Muscle of arm (tissue), 12 donors: Measurements from ENCODE around the gene RYR3. TPM values are rescaled to one million over a fixed set of nuclear protein-coding genes. Genes with fewer than 3 reads are reported as not detected.

Experiments
- DNase-seq: peaks from one replicate; pipeline ENCODE4 v3.0.0-alpha.2; 2013
- polyA plus RNA-seq, 12 donors: library from polyadenylated mRNA; unstranded; fragments of 120-200 nt; gene quantifications; one replicate each; pipeline ENCODE4 v1.2.1, GENCODE V29; 2013; ENCODE audit not compliant: insufficient read length in 12 of 12

The RYR3 gene
- polyA plus RNA-seq, 12 donors: 18.2 to 77.7 (median 47.4) TPM; not detected in 1

DNA sequence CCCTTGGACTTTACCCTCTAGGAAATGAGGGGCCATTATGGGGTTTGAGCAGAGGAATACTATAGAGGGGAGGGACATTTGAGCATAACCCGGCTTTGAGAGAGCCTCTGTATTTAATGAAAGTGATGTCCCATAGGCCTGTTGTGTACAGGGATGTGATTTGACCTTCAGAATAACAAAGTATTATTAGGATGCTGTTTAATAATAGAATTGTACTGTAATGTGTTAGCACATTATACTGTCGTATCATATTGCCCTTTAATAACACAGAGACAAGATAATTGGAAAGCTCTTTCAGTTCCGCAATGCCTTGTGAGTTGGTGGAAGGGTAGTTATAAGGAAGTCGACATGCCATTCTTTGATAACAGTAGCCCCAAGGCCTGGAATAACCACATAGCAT lies 328.3 kb downstream of the RYR3 start:
- no peak for DNase-seq

DNA sequence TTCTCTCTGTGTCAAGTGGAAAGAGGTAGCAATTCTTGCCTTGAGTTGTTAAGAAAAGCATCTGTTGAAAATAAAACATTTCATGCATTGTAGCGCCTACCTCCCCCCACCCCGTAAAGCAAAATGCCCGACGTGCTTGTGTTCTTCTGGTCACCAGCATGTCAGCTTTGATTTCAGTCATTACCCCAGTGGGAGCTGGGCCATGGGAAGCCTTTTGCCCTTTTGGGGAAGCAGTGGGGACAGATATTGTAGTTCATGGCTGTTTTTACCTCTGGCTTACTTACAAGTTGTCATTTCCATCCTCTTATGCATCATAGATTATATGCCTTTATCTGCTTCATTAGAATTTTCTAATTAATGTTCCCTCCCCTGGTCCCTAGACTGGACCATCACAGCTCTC lies 328.7 kb downstream of the RYR3 start:
- no peak for DNase-seq

DNA sequence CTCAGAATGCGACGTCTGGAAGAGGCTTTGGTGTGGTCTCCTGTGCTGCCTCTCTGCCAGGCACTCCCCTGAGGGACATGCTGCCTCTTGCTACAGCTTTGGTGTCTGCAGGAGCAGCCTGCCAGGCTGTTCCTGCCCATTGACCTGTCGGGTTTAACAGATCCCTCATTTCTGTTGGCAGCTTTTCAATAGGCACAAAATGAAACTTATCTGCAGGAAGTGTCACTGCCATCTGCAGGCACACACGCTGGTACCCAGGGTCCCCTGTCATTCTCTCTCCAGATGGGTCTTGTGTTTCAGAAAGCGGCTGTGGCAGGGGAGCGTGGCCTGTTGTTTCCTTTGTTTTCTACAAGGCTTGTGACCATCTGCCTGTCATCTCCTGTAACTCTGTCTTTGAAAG lies 329.2 kb downstream of the RYR3 start:
- no peak for DNase-seq

DNA sequence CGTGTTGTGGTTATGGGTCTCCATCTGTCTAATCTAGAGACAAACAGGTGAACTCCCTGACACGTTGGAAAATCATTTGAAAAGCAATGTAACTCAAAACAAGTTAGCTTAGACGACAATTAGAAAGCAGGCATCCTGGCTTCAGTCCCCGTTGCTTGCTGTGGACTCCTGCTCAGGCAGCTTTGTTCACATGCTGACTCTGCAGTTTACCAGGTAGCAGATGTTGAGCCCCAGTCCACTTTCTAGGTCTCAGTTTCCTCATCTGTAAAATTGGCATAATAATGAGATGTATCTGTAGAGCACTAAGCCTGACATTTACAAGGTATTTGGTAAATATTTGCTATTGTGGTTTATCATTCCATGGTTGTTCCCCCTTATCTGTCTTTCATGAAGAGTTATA lies 330.3 kb downstream of the RYR3 start:
- no peak for DNase-seq

DNA sequence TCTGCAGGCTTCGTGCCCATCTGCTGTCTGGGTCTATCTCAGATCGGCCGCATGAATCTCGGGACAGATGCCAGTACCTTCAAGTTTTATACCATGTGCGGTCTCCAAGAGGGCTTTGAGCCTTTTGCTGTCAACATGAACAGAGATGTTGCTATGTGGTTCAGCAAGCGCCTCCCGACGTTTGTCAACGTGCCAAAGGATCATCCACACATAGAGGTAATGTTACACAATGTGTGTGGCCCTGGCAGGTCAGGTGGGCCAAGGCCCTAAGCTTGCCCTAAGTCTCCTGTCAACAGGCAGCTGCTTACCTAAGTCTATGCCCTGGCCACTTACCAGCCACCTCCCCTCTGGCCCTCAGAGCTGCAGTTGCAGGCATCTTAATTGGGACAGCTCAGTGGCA lies 333.5 kb downstream of the RYR3 start:
- DNase-seq: no peak

DNA sequence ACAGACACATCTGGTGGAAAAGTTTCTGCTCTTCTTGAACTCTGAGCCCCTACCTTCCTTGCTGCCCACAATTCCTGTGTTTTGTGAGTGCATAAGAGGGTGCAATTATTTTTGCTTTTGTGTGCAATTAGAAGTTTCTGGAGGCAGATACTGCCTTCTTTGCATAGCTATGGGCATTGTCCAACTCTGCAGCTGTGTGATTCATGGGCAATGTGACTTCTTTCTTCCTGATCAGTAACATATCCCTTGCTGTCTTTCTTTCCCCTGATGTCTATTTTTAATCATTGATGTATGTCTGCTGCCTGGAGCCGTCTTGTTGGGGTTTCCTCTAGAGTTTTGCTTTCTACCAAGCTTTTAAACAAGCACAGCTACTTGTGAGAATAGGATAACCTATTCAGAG lies 336.0 kb downstream of the RYR3 start:
- no peak for DNase-seq

DNA sequence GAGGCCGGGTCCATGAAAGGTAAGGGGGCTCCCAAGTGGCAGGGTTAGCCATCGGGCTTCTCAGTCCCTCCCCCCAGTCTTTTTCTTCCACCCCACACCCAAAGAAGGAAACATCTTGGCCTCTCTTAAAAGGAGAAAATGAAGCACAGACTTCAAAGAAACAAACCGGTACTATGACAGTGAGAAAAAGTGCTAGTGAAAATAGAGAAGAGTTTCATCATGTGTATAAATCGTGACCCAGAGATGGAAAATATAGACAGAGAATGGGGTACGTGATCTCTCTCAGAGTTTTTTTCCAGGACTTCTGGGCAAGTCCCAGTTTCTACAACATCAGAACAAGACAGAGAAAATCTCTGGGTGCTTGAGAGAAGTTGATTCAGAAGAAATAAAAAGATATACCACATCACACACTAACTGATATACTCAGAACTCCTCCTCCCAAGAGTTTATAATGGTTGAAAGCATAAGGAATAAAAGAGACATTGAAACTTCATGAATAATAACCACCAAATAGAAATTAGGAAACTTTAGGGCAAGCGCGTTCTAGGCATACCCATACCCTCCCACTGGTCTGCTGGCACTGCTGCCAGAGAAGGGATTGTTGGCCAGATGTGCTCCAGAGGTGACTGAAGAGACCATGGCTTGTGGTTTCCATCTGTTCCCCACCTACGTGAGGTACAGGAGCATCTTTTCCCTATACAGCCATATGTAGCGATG lies 338.6 kb downstream of the RYR3 start:
- DNase-seq: no peak

DNA sequence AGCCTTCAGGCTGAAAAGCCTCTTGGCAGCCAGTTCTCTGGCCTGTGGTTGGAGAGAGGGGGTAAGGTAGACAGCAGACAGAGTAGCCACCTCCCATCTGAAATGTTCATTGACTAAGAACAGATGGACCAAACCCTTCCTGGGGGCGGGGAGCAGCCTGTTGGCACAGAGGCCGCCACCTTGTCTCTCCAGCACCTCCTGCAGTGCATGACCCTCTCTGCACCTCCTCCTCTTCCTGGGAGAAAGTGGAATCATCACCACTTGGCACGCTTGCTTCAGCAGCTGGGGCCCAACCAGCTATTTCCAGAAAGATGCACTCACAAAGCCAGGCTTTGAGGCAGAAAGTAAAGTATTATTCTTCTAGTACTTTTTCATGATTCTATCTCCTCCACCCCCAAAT lies 344.1 kb downstream of the RYR3 start:
- peak; percentile 12 for DNase-seq

DNA sequence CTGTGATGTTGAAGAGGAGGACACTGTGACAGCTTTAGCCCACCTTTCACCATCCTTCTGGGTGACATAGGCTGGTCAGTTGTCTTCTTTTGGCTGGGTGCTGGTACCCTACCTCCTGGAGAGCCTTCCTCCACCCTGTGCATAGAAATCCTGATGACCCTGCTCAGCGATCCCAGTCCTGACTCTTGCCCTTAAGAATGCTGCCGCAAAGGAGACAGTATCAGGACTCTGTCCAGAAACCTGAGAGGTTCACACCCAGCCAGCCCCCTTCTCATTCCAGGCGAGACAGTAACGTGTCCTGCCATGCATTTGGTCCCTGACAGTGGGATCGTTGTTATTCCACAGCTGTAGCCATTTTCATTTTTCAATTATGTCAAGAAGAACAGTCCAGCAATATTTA lies 344.7 kb downstream of the RYR3 start:
- DNase-seq: no peak

DNA sequence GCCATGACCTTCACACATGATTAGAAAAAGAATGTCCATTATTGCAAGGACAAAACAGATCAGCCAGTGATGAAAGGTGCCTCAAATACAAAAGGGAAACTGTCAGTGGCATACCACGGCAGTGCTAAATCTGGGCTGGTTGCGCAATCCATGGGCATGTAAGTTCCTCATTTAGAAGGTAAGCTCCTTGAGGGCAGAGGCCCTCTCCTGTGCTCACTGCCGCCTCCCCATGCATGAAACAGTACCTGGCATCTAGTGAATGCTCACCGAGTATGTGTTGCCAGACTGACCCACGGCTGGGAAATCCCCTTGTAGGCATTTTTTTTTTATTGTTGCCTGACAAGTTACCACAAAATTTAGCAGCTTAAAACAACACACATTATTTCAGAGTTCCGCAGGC lies 345.4 kb downstream of the RYR3 start:
- DNase-seq: no peak

DNA sequence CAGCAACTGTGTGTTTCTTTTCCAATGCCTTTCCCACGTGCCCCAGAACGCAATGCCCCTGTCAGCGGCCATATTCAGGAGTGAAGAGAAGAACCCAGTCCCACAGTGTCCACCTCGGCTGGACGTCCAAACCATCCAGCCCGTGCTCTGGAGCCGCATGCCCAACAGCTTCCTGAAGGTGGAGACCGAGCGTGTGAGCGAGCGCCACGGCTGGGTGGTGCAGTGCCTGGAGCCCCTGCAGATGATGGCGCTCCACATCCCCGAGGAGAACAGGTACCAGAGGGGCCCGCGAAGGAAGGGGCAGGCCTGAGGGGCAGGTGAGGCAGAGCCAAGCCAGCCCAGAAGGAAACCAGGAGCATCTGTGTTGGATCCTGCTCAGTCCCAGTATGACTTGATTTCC lies 349.4 kb downstream of the RYR3 start:
- no peak for DNase-seq

DNA sequence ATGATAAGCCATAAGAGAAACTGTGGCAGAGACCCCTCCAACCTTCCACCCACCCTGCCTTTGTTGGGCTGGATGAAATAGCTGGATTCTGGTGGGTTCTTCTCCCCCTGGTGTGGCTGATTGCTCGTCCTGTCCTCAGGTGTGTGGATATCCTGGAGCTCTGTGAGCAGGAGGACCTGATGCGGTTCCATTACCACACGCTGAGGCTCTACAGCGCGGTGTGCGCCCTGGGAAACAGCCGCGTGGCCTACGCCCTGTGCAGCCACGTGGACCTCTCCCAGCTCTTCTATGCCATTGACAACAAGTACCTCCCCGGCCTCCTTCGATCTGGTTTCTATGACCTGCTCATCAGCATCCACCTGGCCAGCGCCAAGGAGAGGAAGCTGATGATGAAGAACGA lies 351.2 kb downstream of the RYR3 start:
- no peak for DNase-seq

DNA sequence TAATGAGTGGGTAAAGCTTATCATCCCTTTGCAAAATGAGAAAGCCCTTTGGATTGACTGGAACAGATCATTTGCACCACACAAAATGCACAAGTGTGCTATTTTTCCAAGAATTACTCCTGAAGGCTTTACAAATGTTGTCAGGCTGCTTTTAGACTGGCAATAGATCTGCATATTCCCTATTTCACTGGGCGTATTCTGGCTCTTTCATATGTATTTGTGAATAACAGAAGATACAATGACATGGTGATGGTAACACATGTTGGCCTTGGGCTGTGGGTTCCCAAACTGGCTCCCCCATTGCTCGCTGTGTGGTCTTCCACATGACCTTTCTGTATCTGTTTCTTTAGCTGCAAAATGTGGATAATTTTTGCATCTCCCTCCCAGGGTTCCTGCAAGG lies 354.2 kb downstream of the RYR3 start:
- no peak for DNase-seq

DNA sequence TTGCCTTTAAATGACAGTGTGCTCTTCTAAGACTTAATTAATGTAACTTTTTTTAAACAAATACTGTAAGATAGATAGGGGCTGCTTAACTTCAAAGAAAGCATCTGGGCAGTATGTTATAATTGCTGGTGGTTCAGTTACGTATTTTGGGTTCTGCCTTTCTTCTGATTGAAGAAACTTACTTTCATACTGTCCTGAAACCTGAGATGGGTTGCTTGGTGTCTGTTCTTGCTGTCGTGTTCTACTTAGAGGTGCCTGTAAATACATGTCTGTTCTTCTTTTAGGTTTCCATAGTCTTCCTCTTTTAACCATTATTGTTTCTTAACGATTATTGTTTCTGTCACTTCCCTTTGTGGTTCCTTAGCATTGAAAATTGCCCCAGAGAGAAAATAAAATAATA lies 359.8 kb downstream of the RYR3 start:
- no peak for DNase-seq

DNA sequence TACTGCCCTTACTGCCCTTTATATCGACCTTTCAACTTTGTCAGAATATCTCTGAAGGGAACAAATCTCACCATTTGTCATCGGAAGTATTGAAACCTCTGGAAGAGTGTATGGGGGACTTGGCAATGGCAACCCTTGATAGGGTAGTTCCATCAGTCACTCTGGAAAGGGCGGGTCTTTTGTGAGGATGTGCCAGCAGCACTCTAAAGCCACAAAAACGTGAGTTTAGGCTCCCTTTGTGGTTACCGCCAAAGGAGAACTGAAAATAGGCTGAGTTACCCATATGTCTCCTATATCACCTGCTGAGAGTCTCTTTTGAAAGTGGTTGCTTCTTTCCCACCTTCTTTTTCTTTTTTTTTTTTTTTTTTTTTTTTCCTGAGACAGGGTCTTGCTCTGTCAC lies 360.7 kb downstream of the RYR3 start:
- DNase-seq: no peak

DNA sequence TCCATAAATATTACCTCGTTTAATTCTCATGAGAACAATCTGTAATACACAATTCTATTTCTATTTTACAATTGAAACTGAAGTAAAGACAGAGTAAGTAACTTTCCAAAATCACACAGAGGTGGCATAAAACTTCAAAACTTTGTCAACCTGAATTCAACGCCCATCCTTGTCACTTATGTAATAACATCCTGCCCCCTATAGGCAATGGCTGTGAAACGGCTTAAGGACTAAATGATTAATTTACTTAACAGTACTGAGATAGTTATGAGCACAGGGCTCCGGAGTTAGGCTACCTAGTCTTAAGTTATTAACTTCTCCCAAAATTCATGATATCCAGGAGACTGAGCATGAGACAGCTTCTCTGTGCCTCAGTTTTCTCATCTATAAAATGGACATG lies 364.5 kb downstream of the RYR3 start:
- no peak for DNase-seq

DNA sequence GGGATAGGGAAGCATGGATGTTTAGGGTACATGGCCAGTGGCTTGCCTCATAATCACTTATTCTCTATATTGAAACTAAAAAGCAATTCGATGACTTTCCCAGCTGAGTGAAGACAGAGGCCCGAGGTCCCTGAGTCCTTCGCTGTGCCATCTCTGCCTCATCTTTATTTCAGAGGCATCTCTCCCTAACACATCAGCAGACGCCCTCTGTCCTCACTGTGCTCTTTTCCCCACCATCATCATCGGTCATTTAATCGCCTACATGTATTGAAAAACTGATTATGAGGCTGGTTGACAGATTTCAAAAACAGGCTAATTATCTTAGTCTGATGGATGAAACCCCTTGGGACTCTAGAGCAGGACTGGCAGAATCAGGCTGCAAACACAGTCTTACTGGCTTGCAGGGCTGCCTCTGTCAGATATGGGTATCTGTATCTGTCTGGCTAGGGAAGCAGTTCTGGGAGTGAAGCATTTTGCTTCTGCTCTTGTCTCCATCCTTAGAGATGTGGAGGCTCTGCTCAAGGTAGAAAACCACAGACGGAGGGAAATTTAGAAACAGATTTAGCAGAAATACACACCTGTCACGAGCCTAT lies 366.6 kb downstream of the RYR3 start:
- DNase-seq: no peak

DNA sequence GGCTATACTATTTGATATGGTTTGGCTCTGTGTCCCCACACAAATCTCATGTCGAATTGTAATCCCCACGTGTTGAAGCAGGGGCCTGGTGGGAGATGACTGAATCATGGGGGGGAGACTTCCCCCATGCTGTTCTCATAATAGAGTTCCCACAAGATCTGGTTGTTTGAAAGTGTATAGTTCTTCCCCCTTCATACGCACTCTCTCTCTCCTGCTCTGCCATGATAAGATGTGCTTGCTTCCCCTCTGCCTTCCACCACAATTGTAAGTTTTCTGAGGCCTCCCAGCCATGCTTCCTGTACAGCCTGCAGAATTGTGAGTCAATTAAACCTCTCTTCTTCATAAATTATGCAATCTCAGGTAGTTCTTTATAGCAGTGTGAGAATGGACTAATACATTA lies 367.4 kb downstream of the RYR3 start:
- no peak for DNase-seq

DNA sequence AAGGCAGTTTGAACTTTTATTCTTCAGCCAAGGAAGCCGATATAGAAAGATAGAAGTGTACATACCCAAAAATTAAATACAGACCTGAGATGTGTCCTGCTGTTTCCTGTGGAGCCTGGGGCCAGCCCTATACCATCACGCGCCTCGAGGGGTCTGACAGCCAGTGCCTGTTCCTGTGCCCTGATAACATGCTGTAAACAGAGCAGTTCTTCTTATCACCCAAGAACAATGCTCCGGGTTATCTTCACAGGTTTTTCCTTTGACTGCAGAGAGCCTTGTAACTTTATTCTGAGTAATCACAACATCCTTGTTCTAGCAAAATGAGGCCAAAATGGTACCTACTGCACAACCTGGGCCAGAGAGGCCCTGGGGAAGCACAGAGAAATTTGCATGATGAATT lies 367.8 kb downstream of the RYR3 start:
- DNase-seq: no peak

DNA sequence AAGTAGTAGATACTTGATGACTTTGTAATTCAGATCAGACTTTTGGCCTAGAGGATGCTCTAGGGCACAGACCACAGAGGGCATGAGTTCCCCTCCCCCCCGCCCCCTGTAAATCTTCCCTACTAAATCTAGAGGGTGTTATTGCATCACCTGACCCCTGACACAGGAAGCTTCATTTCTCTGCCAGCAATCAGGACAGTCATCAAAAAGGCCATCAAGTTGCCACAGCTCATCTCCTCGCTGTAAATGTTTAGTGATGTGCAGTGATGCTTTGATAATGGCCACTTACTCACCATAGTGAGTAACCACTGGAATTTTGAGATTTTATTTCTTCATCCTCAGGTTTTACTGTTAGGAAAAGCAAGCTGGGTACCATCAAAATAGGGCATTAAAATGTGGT lies 368.3 kb downstream of the RYR3 start:
- DNase-seq: no peak

DNA sequence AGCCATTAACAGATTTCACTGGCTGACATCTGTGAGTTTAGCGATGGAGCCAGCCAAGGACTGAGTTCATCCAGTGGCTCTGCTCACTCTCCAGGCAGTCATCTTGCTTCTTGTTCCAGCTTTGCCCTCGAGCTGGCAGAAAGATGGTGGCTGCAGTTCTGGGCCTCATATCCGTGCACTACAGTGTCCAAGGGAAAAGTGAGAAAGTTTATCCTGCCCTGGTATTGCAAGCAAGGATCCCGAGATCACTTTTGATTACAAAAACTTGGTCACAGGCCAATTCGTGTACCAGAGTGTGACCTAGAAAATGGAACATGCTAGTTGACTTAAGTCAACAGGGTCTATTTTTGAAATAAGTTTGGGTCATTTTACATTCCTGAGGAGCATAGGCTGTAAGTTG lies 369.6 kb downstream of the RYR3 start:
- DNase-seq: no peak

DNA sequence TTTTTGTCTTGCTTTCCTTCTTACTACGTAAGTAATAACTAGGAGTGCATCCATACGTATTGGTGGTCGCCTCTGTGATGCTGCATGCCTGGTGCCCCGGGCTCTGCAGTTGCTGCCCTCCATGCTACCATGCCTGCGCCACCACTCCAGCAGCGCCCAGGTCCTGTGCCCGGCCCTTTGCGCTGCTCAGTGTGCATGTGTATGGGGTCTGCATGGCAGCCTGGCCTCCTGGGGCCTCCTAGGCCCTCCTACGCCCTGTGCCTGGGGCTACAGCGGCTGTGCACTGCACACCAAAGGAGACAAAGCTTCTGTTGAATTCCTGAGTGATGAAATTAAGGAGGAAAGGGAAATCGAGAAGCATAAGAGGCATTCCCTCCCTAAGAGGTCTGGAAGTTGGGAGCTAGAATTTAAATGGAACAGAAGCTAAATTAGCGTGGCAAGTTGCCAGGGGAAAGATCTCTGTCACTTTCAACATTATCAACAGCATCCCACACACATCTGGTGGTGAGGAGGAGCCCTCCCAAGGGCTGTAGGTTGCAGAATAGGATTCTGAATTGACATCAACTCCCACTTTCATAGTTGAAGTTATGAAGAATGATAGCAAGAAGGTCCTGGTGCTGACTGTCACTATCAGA lies 382.5 kb downstream of the RYR3 start:
- DNase-seq: no peak

DNA sequence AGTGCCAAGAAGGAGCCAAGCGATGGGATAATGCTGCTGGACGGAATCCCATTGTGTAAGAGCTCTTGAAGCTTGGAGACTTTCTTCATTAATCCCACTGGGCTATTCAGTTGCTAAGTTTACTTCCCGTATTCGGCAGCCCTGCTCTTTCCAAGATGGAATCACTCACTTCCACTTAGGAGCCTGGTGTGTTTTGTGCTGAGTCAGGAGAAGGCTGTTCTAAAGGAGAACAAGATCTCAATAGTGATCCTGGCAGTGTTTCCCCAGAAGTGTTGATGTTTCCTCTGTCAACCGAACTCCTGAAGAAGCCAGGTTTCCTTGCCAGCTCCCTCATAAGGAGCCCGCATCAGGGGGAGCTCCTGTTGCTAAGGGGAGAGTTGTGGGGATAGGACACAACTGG lies 387.4 kb downstream of the RYR3 start:
- no peak for DNase-seq

DNA sequence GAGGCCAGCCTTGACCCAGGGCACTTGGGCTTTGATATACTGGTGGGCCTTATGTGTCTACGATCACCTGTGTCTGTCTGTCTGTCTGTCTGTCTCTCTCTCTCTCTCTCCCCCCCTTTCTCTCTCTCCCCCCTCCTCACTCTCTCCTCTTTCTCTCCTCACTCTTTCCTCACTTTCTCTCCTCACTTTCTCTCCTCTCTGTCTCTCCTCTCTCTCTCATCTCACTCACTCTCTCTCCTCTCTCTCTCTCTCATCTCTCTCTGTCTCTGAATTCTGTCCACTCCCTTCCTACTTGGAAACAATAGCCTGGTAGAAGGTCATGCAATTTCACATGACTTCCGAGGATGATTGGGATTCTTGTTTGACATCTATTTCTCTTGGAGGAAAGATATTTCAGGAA lies 388.4 kb downstream of the RYR3 start:
- no peak for DNase-seq
